Esophagus muscularis mucosa (tissue), 4 donors: ENCODE measurements around the gene SCART1. TPM values are rescaled to one million over a fixed set of nuclear protein-coding genes. Genes with fewer than 3 reads are reported as not detected.
A peak's percentile ranks its signal among the peaks of the same experiment; 100 is the strongest.

Source experiments
- DNase-seq: peaks from one replicate; pipeline ENCODE4 v3.0.0-alpha.2; 2017; ENCODE audit errors: extremely low spot score
- H3K27ac ChIP-seq, 4 donors: fragments of 200-600 bp; sonication (generic); replicated peaks in 1 of 4; 1 replicate in 3 of 4; 2 replicates in 1 of 4; pipeline ENCODE4 v1.5.1; 2016 to 2019; ENCODE audit warnings: mild to moderate bottlenecking in 1 of 4
- H3K27me3 ChIP-seq, 4 donors: fragments of 200-600 bp; sonication (generic); one replicate each; pipeline versions ENCODE4 v1.5.1 to v1.6.0; 2016 to 2019
- H3K36me3 ChIP-seq, 4 donors: fragments of 200-600 bp; sonication (generic); one replicate each; pipeline ENCODE4 v1.5.1; 2016 to 2019
- H3K4me1 ChIP-seq, 4 donors: fragments of 200-600 bp; sonication (generic); one replicate each; pipeline ENCODE4 v1.5.1; 2016 to 2019
- H3K4me3 ChIP-seq, 4 donors: fragments of 200-600 bp; sonication (generic); 1 replicate in 2 of 4; 2 replicates in 2 of 4; pipeline ENCODE4 v1.5.1; 2016 to 2019; ENCODE audit warnings: mild to moderate bottlenecking in 4 of 4, moderate library complexity in 1 of 4
- H3K9me3 ChIP-seq, 4 donors: fragments of 200-600 bp; sonication (generic); 1 replicate in 3 of 4; 2 replicates in 1 of 4; pipeline ENCODE4 v1.5.1; 2016 to 2019
- CTCF ChIP-seq, 3 experiments: fragments of 200-600 bp in 2 of 3; fragments of 450-650 bp in 1 of 3; sonication (generic) in 2 of 3; IDR thresholded peaks; one replicate each; pipeline ENCODE4 v1.5.1; 2017 to 2019; ENCODE audit warnings: antibody characterized with exemption in 3 of 3, mild to moderate bottlenecking in 2 of 3, moderate library complexity in 1 of 3
- EP300 ChIP-seq: sonication (generic); formaldehyde crosslinking; IDR thresholded peaks from one replicate; pipeline ENCODE4 v1.6.1; 2017; ENCODE audit warnings: antibody characterized with exemption
- POLR2A ChIP-seq: fragments of 450-650 bp; IDR thresholded peaks from one replicate; pipeline ENCODE4 v1.6.1; 2017; ENCODE audit warnings: antibody characterized with exemption, moderate library complexity, mild to moderate bottlenecking, low read depth
- POLR2AphosphoS5 ChIP-seq, 2 donors: sonication (generic); formaldehyde crosslinking; IDR thresholded peaks; one replicate each; pipeline ENCODE4 v1.6.1; 2017; ENCODE audit warnings: antibody characterized with exemption in 2 of 2
- WGBS: methylation state at CpG from one replicate; pipeline ENCODE4 v1.1.5; 2018; 5-methylcytosine and 5-hydroxymethylcytosine counted together
- intact Hi-C: fragments of 100-400 bp; cut with DNase I; formaldehyde crosslinking; loops from one replicate; pipeline ENCODE4 v1.15.1; 2023
- total RNA-seq, 4 donors: library from RNA; depleted of rRNA; stranded (reverse); fragments of >200 nt; gene quantifications; one replicate each; pipeline versions ENCODE4 v1.1.0 to v1.2.1, GENCODE V29; 2016

SCART1 gene
- total RNA-seq, 4 donors from 2014 or later: 0.65 to 1.7 (median 1.4) TPM

- Histone ChIP-seq H3K36me3 (peaks cover 0 to 4% (median 0%) of the 10 kb centered on the region in 4 donors), H3K9me3 (peaks cover 0 to 18% (median 16%) of the 10 kb centered on the region in 4 donors), H3K27me3 (no peaks in the 10 kb centered on the region), H3K27ac (no peak overlapping the region), H3K4me1 (no peaks in the 10 kb centered on the region), H3K4me3 (no peak overlapping the region)
- whole genome bisulfite sequencing: 84% methylated on average over 4 of the region's 4 CpGs
- intact Hi-C loops: no loop called here
- DNase-seq: peak; percentile 82
- TF ChIP-seq EP300 (no peak), CTCF (IDR thresholded peaks at IDR 0.05) (no peak), POLR2A (no peak), POLR2AphosphoS5 (IDR thresholded peaks at IDR 0.05) (no peak)
Measured at GRCh38 chr10:133452453-133452852, 1.3 kb upstream of the SCART1 start.

GRCh38 chr10:133454204-133454893, 604 bp downstream of the SCART1 start:
- H3K27me3 ChIP-seq: no peaks in the 10 kb centered on the region
- DNase-seq: peak; percentile 75
- intact Hi-C loops: no loop called here

GRCh38 chr10:133455196-133455595, 1.5 kb downstream of the SCART1 start:
- H3K27ac ChIP-seq: no peak overlapping the region
- intact Hi-C loops: no loop called here
- no peaks in the 10 kb centered on the region for H3K4me1 ChIP-seq
- H3K36me3 ChIP-seq: peaks cover 0 to 14% (median 0%) of the 10 kb centered on the region in 4 donors
- H3K27me3 ChIP-seq: no peaks in the 10 kb centered on the region
- 77% methylated on average over 5 of the region's 5 CpGs for WGBS
- DNase-seq: peak; percentile 45
- no peaks in the 10 kb centered on the region for H3K9me3 ChIP-seq
- no peak overlapping the region for H3K4me3 ChIP-seq
- TF ChIP-seq CTCF (IDR thresholded peaks at IDR 0.05): no peak
- TF ChIP-seq EP300: no peak
- no peak for TF ChIP-seq POLR2A
- no peak for TF ChIP-seq POLR2AphosphoS5 (IDR thresholded peaks at IDR 0.05)

More at GRCh38 chr10:133454204-133454893, 604 bp downstream of the SCART1 start:
- TF ChIP-seq POLR2AphosphoS5 (IDR thresholded peaks at IDR 0.05): no peak
- TF ChIP-seq EP300: no peak
- TF ChIP-seq POLR2A: no peak
- no peak for TF ChIP-seq CTCF (IDR thresholded peaks at IDR 0.05)
- peaks cover 0 to 9% (median 0%) of the 10 kb centered on the region in 4 donors for H3K36me3 ChIP-seq
- no peak overlapping the region for H3K27ac ChIP-seq
- no peak overlapping the region for H3K4me3 ChIP-seq
- peaks cover 0 to under 1% (median 0%) of the 10 kb centered on the region in 4 donors for H3K9me3 ChIP-seq
- 82% methylated on average over 9 of the region's 10 CpGs for WGBS
- H3K4me1 ChIP-seq: no peaks in the 10 kb centered on the region

GRCh38 chr10:133455611-133456031, 1.9 kb downstream of the SCART1 start:
- Histone ChIP-seq H3K36me3 (peaks cover 0 to 14% (median 0%) of the 10 kb centered on the region in 4 donors), H3K27ac (no peak overlapping the region), H3K4me3 (no peak overlapping the region), H3K9me3 (no peaks in the 10 kb centered on the region), H3K4me1 (no peaks in the 10 kb centered on the region), H3K27me3 (no peaks in the 10 kb centered on the region)
- intact Hi-C loops: no loop called here
- peak; percentile 81 for DNase-seq
- TF ChIP-seq POLR2AphosphoS5 (IDR thresholded peaks at IDR 0.05) (no peak), EP300 (no peak), CTCF (IDR thresholded peaks at IDR 0.05) (no peak), POLR2A (no peak)
- WGBS: 84% methylated on average over 7 of the region's 7 CpGs
